ENCODE results near the gene TANC1. TPM values are rescaled to one million over a fixed set of nuclear protein-coding genes. Genes with fewer than 3 reads are reported as not detected.

Gene TANC1
- polyA plus RNA-seq, 1 donor from 2014 or later: 0.37 TPM

- Histone ChIP-seq H3K27me3 (ENCODE audit: insufficient read depth, low read depth, low read length) (no peaks in the 10 kb centered on the region), H3K4me3 (ENCODE audit: low read length) (no peak overlapping the region), H3F3A (ENCODE audit: insufficient read depth, low read length, poor library complexity, severe bottlenecking) (no peaks in the 10 kb centered on the region), H4K20me1 (ENCODE audit: insufficient read depth) (no peaks in the 10 kb centered on the region), H3K27ac (ENCODE audit: low read length) (no peak overlapping the region), H3K9me2 (ENCODE audit: insufficient read depth, low read length) (no peaks in the 10 kb centered on the region), H3K36me3 (ENCODE audit: insufficient read depth, low read length) (no peaks in the 10 kb centered on the region), H3K79me2 (replicated peaks; ENCODE audit: insufficient read depth, low read length) (no peaks in the 10 kb centered on the region), H3K9ac (ENCODE audit: low read length) (no peak overlapping the region), H3K9me3 (ENCODE audit: low read length) (no peaks in the 10 kb centered on the region), H3K4me2 (ENCODE audit: low read length) (no peak overlapping the region), H2AFZ (ENCODE audit: low read depth, low read length) (no peak overlapping the region)
- TF ChIP-seq POLR2AphosphoS5 (IDR thresholded peaks at IDR 0.05) (no peak), REST (IDR thresholded peaks at IDR 0.05; ENCODE audit: borderline replicate concordance) (no peak), TAF1 (IDR thresholded peaks at IDR 0.05; ENCODE audit: low read depth) (no peak), RAD21 (conservative IDR thresholded peaks at IDR 0.05) (no peak), MXI1 (conservative IDR thresholded peaks at IDR 0.05; ENCODE audit: poor library complexity, severe bottlenecking) (no peak), EP300 (conservative IDR thresholded peaks at IDR 0.05; ENCODE audit: poor library complexity, severe bottlenecking) (no peak), CTCF (IDR thresholded peaks at IDR 0.05; ENCODE audit: poor library complexity, severe bottlenecking) (no peak), SMC3 (conservative IDR thresholded peaks at IDR 0.05; ENCODE audit: poor library complexity) (no peak), EZH2 (IDR thresholded peaks at IDR 0.05; ENCODE audit: borderline replicate concordance, insufficient read depth, low read length, poor library complexity, severe bottlenecking) (no peak)
These were observed 63.7 kb downstream of the TANC1 start for GRCh38 chr2:159032146-159032545.

- H3K36me3 ChIP-seq (ENCODE audit: insufficient read depth, low read length): no peaks in the 10 kb centered on the region
- no peaks in the 10 kb centered on the region for H3K79me2 ChIP-seq (replicated peaks; ENCODE audit: insufficient read depth, low read length)
- no peak overlapping the region for H3K27ac ChIP-seq (ENCODE audit: low read length)
- no peaks in the 10 kb centered on the region for H4K20me1 ChIP-seq (ENCODE audit: insufficient read depth)
- TF ChIP-seq EP300 (conservative IDR thresholded peaks at IDR 0.05; ENCODE audit: poor library complexity, severe bottlenecking) (no peak), POLR2AphosphoS5 (IDR thresholded peaks at IDR 0.05) (no peak), MXI1 (conservative IDR thresholded peaks at IDR 0.05; ENCODE audit: poor library complexity, severe bottlenecking) (no peak), RAD21 (conservative IDR thresholded peaks at IDR 0.05) (no peak), TAF1 (IDR thresholded peaks at IDR 0.05; ENCODE audit: low read depth) (no peak), SMC3 (conservative IDR thresholded peaks at IDR 0.05; ENCODE audit: poor library complexity) (no peak), REST (IDR thresholded peaks at IDR 0.05; ENCODE audit: borderline replicate concordance) (no peak), CTCF (IDR thresholded peaks at IDR 0.05; ENCODE audit: poor library complexity, severe bottlenecking) (no peak), EZH2 (IDR thresholded peaks at IDR 0.05; ENCODE audit: borderline replicate concordance, insufficient read depth, low read length, poor library complexity, severe bottlenecking) (no peak)
- H2AFZ ChIP-seq (ENCODE audit: low read depth, low read length): no peak overlapping the region
- H3F3A ChIP-seq (ENCODE audit: insufficient read depth, low read length, poor library complexity, severe bottlenecking): no peaks in the 10 kb centered on the region
- H3K27me3 ChIP-seq (ENCODE audit: insufficient read depth, low read depth, low read length): no peaks in the 10 kb centered on the region
- no peaks in the 10 kb centered on the region for H3K9me3 ChIP-seq (ENCODE audit: low read length)
- no peak overlapping the region for H3K4me3 ChIP-seq (ENCODE audit: low read length)
- no peak overlapping the region for H3K9ac ChIP-seq (ENCODE audit: low read length)
- H3K9me2 ChIP-seq (ENCODE audit: insufficient read depth, low read length): no peaks in the 10 kb centered on the region
- no peak overlapping the region for H3K4me2 ChIP-seq (ENCODE audit: low read length)
These were observed 64.1 kb downstream of the TANC1 start for GRCh38 chr2:159032580-159032979.

All from neural cell (in vitro differentiated cells).